ENCODE measurements around the gene ATP6V0E1. TPM values are rescaled to one million over a fixed set of nuclear protein-coding genes. Genes with fewer than 3 reads are reported as not detected.
A peak's percentile ranks its signal among the peaks of the same experiment; 100 is the strongest.

ATP6V0E1 gene
- total RNA-seq, 4 donors from 2014 or later, result 94.0 to 163 (median 124) TPM

- Histone ChIP-seq H3K9me3 (no peaks in the 10 kb centered on the region), H3K27me3 (no peaks in the 10 kb centered on the region), H3K4me3 (no peak overlapping the region), H3K27ac (no peak overlapping the region), H3K36me3 (no peaks in the 10 kb centered on the region), H3K4me1 (peaks cover 5 to 67% (median 15%) of the 10 kb centered on the region in 3 donors)
- WGBS, 2 donors (ENCODE audit: low coverage in 1 of 2), result 80 to 100% methylated on average over 2 to 4 of the region's 4 CpGs
- ATAC-seq, result no peak
- no peak for TF ChIP-seq CTCF (IDR thresholded peaks at IDR 0.05)
- no peak for TF ChIP-seq POLR2AphosphoS5 (IDR thresholded peaks at IDR 0.05)
- TF ChIP-seq EP300 (IDR thresholded peaks at IDR 0.05), result no peak
- no peak for TF ChIP-seq POLR2A (IDR thresholded peaks at IDR 0.05)
Observed at GRCh38 chr5:173012882-173013281, 29.3 kb downstream of the ATP6V0E1 start.

GRCh38 chr5:173014671-173015070, 31.1 kb downstream of the ATP6V0E1 start:
- no peak for TF ChIP-seq CTCF (IDR thresholded peaks at IDR 0.05)
- no peak for TF ChIP-seq POLR2AphosphoS5 (IDR thresholded peaks at IDR 0.05)
- TF ChIP-seq EP300 (IDR thresholded peaks at IDR 0.05), result no peak
- no peak for TF ChIP-seq POLR2A (IDR thresholded peaks at IDR 0.05)
- peak overlapping the region in 3 of 4 donors; percentile 79 to 82 (median 80) for H3K27ac ChIP-seq
- H3K27me3 ChIP-seq, result no peaks in the 10 kb centered on the region
- ATAC-seq, result no peak
- H3K9me3 ChIP-seq, result no peaks in the 10 kb centered on the region
- WGBS, 2 donors (ENCODE audit: low coverage in 1 of 2), result 92 to 100% methylated on average over 4 of the region's 4 CpGs
- H3K4me1 ChIP-seq, result peaks cover 5 to 62% (median 15%) of the 10 kb centered on the region in 3 donors
- H3K4me3 ChIP-seq, result no peak overlapping the region
- no peaks in the 10 kb centered on the region for H3K36me3 ChIP-seq

GRCh38 chr5:173015192-173015591, 31.6 kb downstream of the ATP6V0E1 start:
- no peak for ATAC-seq
- no peaks in the 10 kb centered on the region for H3K9me3 ChIP-seq
- H3K4me1 ChIP-seq, result peaks cover 5 to 62% (median 15%) of the 10 kb centered on the region in 3 donors
- H3K27ac ChIP-seq, result peak overlapping the region; percentile 5 to 82 (median 80)
- WGBS, 2 donors (ENCODE audit: low coverage in 1 of 2), result 95 to 100% methylated on average over 1 to 2 of the region's 2 CpGs
- no peaks in the 10 kb centered on the region for H3K36me3 ChIP-seq
- TF ChIP-seq EP300 (IDR thresholded peaks at IDR 0.05) (no peak), CTCF (IDR thresholded peaks at IDR 0.05) (no peak), POLR2A (IDR thresholded peaks at IDR 0.05) (no peak), POLR2AphosphoS5 (IDR thresholded peaks at IDR 0.05) (no peak)
- H3K27me3 ChIP-seq, result no peaks in the 10 kb centered on the region
- no peak overlapping the region for H3K4me3 ChIP-seq

- ATAC-seq, result no peak
- H3K27me3 ChIP-seq, result no peaks in the 10 kb centered on the region
- no peak overlapping the region for H3K4me3 ChIP-seq
- H3K4me1 ChIP-seq, result peaks cover 5 to 62% (median 12%) of the 10 kb centered on the region in 3 donors
- 76 to 88% methylated on average over 3 of the region's 13 CpGs for WGBS, 2 donors (ENCODE audit: low coverage in 1 of 2)
- peaks cover 0 to 4% of the 10 kb centered on the region in 2 donors for H3K36me3 ChIP-seq
- TF ChIP-seq POLR2A (IDR thresholded peaks at IDR 0.05) (no peak), POLR2AphosphoS5 (IDR thresholded peaks at IDR 0.05) (no peak), EP300 (IDR thresholded peaks at IDR 0.05) (no peak), CTCF (IDR thresholded peaks at IDR 0.05) (no peak)
- peak overlapping the region; percentile 59 to 82 (median 80) for H3K27ac ChIP-seq
- H3K9me3 ChIP-seq, result no peaks in the 10 kb centered on the region
Observed at GRCh38 chr5:173015598-173016455, 32.3 kb downstream of the ATP6V0E1 start.

All from gastroesophageal sphincter (tissue), 4 donors.